GM12865 (cell line): Measurements from ENCODE around the gene NUDT2.
A peak's percentile ranks its signal among the peaks of the same experiment; 100 is the strongest.

Source experiments
- DNase-seq: peaks from one replicate; pipeline ENCODE4 v3.0.0; 2010; ENCODE audit warnings: low read depth
- H3K4me3 ChIP-seq: 2 replicates; pipeline ENCODE4 v1.5.1; 2011; ENCODE audit warnings: mild to moderate bottlenecking, low read depth, low read length, control low read depth
- TF ChIP-seq, protein P1 (sequence below): IDR thresholded peaks from 2 replicates; pipeline ENCODE4 v1.5.1; 2011; ENCODE audit warnings: low read length, control low read depth, low read depth, inconsistent platforms; ENCODE audit not compliant: insufficient read depth; ENCODE audit errors: missing control alignments

Gene NUDT2

DNA sequence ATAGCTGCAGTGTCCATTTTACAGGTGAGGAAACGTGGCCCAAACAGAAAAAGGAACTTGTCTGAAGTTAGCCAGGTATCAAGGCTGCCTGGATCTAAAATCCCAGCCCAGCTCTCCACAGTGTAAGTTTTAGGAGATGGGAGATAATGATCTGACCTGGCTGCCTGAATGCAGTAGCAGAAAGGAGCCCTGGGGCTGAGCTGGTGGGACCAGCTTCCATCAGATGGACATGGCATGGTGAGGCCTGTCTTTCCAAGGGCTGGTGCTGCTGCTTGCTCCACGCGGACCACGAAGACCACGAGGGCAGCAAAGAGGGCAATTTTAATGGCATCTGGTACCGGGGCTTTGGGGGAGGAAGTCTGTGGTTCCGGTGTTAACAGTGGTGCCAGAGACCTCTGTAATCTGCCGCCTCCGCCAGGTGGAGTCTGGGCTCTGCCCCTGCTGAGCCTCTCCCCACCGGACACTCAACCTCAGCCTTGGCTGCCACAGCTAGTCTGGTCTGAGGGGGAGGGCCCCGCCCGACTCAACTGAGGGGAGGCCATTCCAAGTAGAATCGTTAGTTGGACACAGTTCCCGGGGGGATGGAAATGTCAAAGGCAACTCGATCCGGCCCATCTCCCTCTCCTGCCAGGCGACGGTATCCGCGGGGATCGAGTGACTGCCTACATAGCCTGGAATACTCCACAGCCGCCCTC is 46.7 kb downstream of the NUDT2 start:
- H3K4me3 ChIP-seq: peak overlapping the region; percentile 72
- TF ChIP-seq, protein P1, sequence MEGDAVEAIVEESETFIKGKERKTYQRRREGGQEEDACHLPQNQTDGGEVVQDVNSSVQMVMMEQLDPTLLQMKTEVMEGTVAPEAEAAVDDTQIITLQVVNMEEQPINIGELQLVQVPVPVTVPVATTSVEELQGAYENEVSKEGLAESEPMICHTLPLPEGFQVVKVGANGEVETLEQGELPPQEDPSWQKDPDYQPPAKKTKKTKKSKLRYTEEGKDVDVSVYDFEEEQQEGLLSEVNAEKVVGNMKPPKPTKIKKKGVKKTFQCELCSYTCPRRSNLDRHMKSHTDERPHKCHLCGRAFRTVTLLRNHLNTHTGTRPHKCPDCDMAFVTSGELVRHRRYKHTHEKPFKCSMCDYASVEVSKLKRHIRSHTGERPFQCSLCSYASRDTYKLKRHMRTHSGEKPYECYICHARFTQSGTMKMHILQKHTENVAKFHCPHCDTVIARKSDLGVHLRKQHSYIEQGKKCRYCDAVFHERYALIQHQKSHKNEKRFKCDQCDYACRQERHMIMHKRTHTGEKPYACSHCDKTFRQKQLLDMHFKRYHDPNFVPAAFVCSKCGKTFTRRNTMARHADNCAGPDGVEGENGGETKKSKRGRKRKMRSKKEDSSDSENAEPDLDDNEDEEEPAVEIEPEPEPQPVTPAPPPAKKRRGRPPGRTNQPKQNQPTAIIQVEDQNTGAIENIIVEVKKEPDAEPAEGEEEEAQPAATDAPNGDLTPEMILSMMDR: peak; percentile 30
- peak; percentile 70 for DNase-seq

DNA sequence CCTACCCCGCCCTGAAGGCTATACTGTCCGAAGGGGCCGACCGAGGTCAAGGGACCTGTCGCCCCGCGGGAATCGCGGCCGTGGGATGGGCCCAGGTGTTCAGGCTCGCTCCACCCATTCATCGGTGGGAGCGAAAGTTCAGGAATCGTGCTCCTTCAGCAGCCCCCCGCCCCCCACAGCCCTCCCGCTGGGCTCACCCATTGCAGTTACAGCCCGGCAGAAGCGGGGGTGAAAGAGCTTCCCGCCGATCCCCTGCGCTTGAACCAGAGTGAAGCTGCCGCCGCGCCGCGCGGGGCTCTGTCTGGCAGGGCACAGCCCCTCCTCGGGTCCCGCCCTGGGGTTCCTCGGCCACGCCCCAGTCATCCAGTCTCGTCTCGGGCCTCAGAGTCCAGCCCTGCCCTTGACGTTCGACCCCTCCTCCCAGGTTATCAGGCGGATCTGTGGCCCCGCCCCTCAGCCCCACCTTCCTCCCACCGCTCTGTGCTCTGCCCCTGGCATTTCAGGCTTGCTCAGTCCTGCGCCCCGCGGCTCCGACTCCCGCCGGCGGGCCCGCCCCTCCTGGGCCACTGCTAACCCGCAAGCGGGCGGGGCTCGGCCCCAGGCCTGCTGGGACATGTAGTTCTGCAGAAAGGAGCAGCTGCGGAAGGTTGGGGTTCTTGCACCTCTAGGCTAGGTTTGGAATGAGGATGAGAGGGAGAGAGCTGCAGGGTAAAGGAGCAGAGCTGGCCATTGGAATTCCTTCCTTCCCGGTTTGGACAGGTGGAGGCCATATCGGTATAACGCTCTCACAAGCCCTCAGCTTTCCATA is 47.4 kb downstream of the NUDT2 start, which contains the start of gene MYORG:
Gene MYORG (minus strand): TSS at position 303 of the 808 bp plus-strand sequence. CDS start 3,955 bp downstream, outside the sequence.
- peak; percentile 98 for DNase-seq
- TF ChIP-seq, protein P1: no peak
- peak within 1 kb of the TSS; percentile 72 for H3K4me3 ChIP-seq

DNA sequence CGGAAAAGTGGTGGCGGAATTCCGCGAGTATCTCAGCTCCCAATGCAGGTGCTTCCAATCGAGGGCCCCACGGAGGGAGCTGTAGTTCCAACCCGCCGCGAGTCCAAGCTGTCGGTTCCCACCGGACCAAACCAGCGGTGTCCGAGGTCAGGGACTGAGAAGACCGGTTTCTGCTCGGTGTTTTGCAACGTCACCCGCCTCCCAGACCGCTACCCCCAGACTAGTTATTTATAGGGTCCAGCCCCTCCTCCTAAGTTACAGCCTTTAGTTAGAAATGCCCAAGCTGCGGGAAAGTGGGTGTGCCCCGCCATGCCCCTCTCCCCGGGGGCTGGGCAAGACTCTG is 48.0 kb downstream of the NUDT2 start:
- DNase-seq: no peak
- peak overlapping the region; percentile 72 for H3K4me3 ChIP-seq
- TF ChIP-seq, protein P1: no peak

DNA sequence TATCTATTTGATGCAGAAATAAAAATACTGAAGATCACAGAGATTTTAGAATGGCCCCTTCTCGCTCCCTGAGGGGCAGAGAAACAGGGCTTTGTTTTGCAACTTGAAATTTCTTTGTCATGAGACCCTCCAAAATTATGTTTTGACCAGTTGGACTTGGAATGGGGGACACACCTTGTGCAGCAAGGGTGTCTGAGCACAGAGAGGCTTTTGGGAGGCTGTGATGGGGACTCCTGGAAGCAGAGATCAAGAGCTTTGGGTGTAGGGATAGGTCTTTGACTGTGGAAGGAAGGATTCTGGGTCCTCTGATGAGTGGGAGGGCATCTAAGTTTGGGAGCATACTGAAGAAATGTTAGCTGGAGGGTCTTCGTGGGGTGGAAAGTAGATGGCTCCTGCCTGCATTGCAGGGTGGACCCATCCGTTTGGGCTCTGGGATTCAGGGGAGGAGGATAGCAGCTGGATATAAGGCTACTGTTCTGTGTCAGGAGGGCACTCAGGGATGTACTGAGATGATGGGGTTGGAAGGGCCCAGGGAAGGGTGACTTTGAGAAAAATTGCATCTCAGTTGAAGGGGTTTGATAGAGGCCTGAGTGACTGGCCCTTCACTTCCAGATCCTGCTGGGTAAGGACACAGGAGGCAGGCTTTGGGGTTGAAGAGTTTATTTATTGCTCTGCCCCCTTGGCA is 49.1 kb downstream of the NUDT2 start:
- DNase-seq: no peak
- TF ChIP-seq, protein P1: no peak
- no peak overlapping the region for H3K4me3 ChIP-seq

DNA sequence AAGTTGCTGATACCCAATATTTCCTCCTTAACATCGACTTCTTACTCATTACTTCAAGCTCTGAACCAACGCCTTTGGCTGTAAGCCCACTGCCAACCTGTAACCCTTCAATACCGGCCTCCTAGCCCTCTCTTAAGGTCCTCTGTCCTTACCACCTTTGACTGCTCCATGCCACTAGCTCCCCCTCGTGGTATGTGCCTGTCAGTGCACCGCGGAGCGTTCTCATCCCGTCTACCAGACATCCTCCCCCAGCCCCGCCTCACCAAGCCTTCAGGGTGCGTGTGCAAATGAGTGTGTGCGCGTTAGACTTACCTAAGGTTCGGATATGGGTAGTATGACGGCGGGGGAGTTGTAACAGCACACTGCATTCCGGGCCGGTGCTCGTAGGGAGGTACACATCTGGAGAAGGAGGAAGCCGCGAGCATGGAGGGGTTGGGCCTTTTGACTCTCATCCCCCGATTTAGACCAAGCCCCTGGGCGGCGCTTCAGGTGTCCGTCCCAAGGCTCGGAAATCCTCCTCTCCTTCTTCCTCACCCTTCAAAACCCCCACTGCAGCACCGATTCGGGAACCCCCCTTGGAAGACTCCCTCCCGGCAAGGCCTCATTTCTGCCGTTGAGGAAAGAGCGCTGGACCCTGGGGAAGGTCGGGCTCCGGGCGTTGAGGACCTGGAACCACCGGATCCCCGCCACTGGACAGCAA is 50.1 kb downstream of the NUDT2 start:
- TF ChIP-seq, protein P1: peak; percentile 99
- DNase-seq: peak; percentile 90
- peak overlapping the region; percentile 46 for H3K4me3 ChIP-seq

DNA sequence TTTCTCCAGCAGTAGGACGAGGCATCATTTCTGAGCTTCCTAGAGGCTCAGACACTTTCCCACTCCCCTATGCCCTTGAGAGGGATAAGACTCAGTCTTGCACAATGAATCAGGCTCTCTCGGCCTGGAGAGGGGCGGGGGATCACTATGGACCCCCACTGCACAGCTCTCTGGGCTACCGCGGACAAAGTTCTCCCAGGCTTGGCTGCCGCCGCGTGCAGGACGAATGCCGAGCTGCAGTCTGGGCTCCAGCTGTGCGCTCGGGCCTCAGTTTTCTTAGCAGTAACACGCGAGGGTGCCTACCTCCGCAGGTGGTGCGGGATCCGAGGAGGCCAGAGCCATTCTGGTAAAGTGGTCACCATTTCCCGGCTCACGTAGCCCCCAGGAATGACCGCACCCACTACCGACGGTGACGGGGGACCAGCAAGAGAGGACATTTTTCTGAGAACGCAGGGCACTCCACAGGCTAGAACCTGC is 50.7 kb downstream of the NUDT2 start:
- TF ChIP-seq, protein P1: no peak
- no peak for DNase-seq
- H3K4me3 ChIP-seq: peak overlapping the region; percentile 5
